OCI-LY7 (cell line): Measurements from ENCODE around the gene PRKG1. TPM values are rescaled to one million over a fixed set of nuclear protein-coding genes. Genes with fewer than 3 reads are reported as not detected.

Experiments
- BruUV-seq: library from RNA; stranded (reverse); fragments of 400-500 nt; replicated peaks from 2 replicates; lab custom pipeline; 2021; lab: Mats Ljungman, UMichigan
- CTCF ChIA-PET: fragments of 300-600 bp; sonication (Branson Sonifier 250); formaldehyde crosslinking; loops from one replicate; lab custom pipeline; 2022; ENCODE audit warnings: antibody characterized with exemption; ENCODE audit not compliant: unreplicated experiment; lab: Charles Lee
- POLR2A ChIA-PET: fragments of 300-600 bp; sonication (Branson Sonifier 250); formaldehyde crosslinking; loops from one replicate; lab custom pipeline; 2022; ENCODE audit warnings: antibody characterized with exemption; lab: Charles Lee
- DNase-seq: peaks from one replicate; pipeline ENCODE4 v3.0.0-alpha.2; 2015; ENCODE audit warnings: low spot score
- H2AFZ ChIP-seq: fragments of 200-600 bp; sonication (generic), shearing (Covaris generic); 2 replicates; pipeline ENCODE4 v1.6.1; 2014; ENCODE audit warnings: mild to moderate bottlenecking, antibody characterized with exemption, low read length, moderate library complexity
- H3K27ac ChIP-seq: fragments of 200-600 bp; sonication (generic); 2 replicates; pipeline ENCODE4 v1.5.1; 2014; ENCODE audit warnings: mixed run types, low read depth, mild to moderate bottlenecking, moderate library complexity, low read length, inconsistent platforms; ENCODE audit not compliant: poor library complexity, severe bottlenecking
- H3K36me3 ChIP-seq: fragments of 200-600 bp; sonication (generic); 2 replicates; pipeline ENCODE4 v1.6.1; 2014; ENCODE audit warnings: mild to moderate bottlenecking, antibody characterized with exemption, low read length, moderate library complexity, mixed read lengths; ENCODE audit not compliant: insufficient read depth
- H3K4me1 ChIP-seq: fragments of 200-600 bp; sonication (generic); 2 replicates; pipeline ENCODE4 v1.5.1; 2014; ENCODE audit warnings: mild to moderate bottlenecking, low read length; ENCODE audit not compliant: insufficient read depth, poor library complexity, severe bottlenecking
- H3K4me2 ChIP-seq: fragments of 200-600 bp; sonication (generic); 2 replicates; pipeline ENCODE4 v1.6.1; 2014; ENCODE audit warnings: mild to moderate bottlenecking, low read length
- H3K4me3 ChIP-seq: fragments of 200-600 bp; sonication (generic); 2 replicates; pipeline ENCODE4 v1.5.1; 2014; ENCODE audit warnings: mild to moderate bottlenecking, low read depth, low read length; ENCODE audit not compliant: poor library complexity, severe bottlenecking
- H3K79me2 ChIP-seq: fragments of 200-600 bp; sonication (generic); 2 replicates; pipeline ENCODE4 v1.6.1; 2016; ENCODE audit warnings: low read depth, mild to moderate bottlenecking, low read length, moderate library complexity, mixed read lengths; ENCODE audit not compliant: insufficient read depth
- H3K9me2 ChIP-seq: fragments of 200-600 bp; sonication (generic); 2 replicates; pipeline ENCODE4 v1.6.1; 2016; ENCODE audit warnings: mild to moderate bottlenecking, low read length, mixed read lengths; ENCODE audit not compliant: insufficient read depth
- H3K9me3 ChIP-seq: fragments of 200-600 bp; sonication (generic); 2 replicates; pipeline ENCODE4 v1.6.1; 2014; ENCODE audit warnings: mild to moderate bottlenecking, mixed run types, low read length, mixed read lengths
- H4K20me1 ChIP-seq: fragments of 200-600 bp; sonication (generic); 2 replicates; pipeline ENCODE4 v1.6.1; 2014; ENCODE audit warnings: mild to moderate bottlenecking, antibody characterized with exemption, low read length, moderate library complexity, mixed read lengths; ENCODE audit not compliant: insufficient read depth
- CTCF ChIP-seq: fragments of 200-600 bp; sonication (generic); conservative IDR thresholded peaks from 2 replicates; pipeline ENCODE4 v1.5.1; 2014; ENCODE audit warnings: mild to moderate bottlenecking, antibody characterized with exemption, low read length, moderate library complexity, mixed read lengths
- EZH2phosphoT487 ChIP-seq: fragments of 200-600 bp; sonication (generic); IDR thresholded peaks from 2 replicates; pipeline ENCODE4 v1.6.1; 2018; ENCODE audit warnings: low read depth, borderline replicate concordance, mild to moderate bottlenecking, mixed run types, antibody characterized with exemption, low read length, moderate library complexity, mixed read lengths
- intact Hi-C: fragments of 100-400 bp; cut with micrococcal nuclease; formaldehyde crosslinking; loops from one replicate; pipeline ENCODE4 v1.10.0; 2022; ENCODE audit not compliant: unreplicated experiment
- total RNA-seq, 2 experiments: library from RNA; depleted of rRNA in 1 of 2; stranded (reverse); fragments of >200 nt in 1 of 2; shearing (Covaris generic) in 1 of 2; gene quantifications; 2 replicates each; pipeline ENCODE4 v1.2.3, GENCODE V29; 2014 to 2022

Gene PRKG1
- total RNA-seq, 2 experiments from 2014 or later: not detected

GRCh38 chr10:51419196-51420093 is 345.2 kb downstream of the PRKG1 start:
- Histone ChIP-seq H3K9me3 (no peaks in the 10 kb centered on the region), H4K20me1 (no peaks in the 10 kb centered on the region), H3K36me3 (no peaks in the 10 kb centered on the region), H3K9me2 (no peaks in the 10 kb centered on the region), H3K79me2 (no peaks in the 10 kb centered on the region), H3K27ac (no peak overlapping the region), H2AFZ (no peak overlapping the region), H3K4me1 (no peaks in the 10 kb centered on the region), H3K4me2 (no peak overlapping the region), H3K4me3 (no peak overlapping the region)
- TF ChIP-seq CTCF (no peak), EZH2phosphoT487 (no peak)
- ChIA-PET CTCF (no interaction called here), POLR2A (interaction anchor here (0.7 kb wide), 2 partner anchors 118 to 1375 kb away, joined by 3 to 4 read pairs; no protein-coding TSS in a partner anchor)
- intact Hi-C loops: no loop called here
- no peak for DNase-seq
- BruUV-seq: no TSS peak

- no TSS peak for BruUV-seq
- no peaks in the 10 kb centered on the region for H3K4me1 ChIP-seq
- H3K4me2 ChIP-seq: no peak overlapping the region
- DNase-seq: no peak
- CTCF ChIA-PET: no interaction called here
- POLR2A ChIA-PET: no interaction called here
- no peaks in the 10 kb centered on the region for H3K79me2 ChIP-seq
- H3K9me3 ChIP-seq: no peaks in the 10 kb centered on the region
- no peak overlapping the region for H2AFZ ChIP-seq
- no peak for TF ChIP-seq EZH2phosphoT487
- no peak for TF ChIP-seq CTCF
- H3K27ac ChIP-seq: no peak overlapping the region
- intact Hi-C loops: no loop called here
- H3K4me3 ChIP-seq: no peak overlapping the region
- no peaks in the 10 kb centered on the region for H3K36me3 ChIP-seq
- H3K9me2 ChIP-seq: no peaks in the 10 kb centered on the region
- H4K20me1 ChIP-seq: no peaks in the 10 kb centered on the region
Observed at GRCh38 chr10:51421853-51422252, 347.6 kb downstream of the PRKG1 start.
